SK-N-SH (cell line): Measurements from ENCODE around the gene TNRC6C. TPM values are rescaled to one million over a fixed set of nuclear protein-coding genes. Genes with fewer than 3 reads are reported as not detected.

Source experiments
- CTCF ChIA-PET: fragments of 300-600, 350-600 bp; formaldehyde crosslinking; extraction: SDS; loops from one replicate; lab custom pipeline; 2021; lab: Yijun Ruan, JAX
- POLR2A ChIA-PET: fragments of 350-600 bp; sonication (Branson Sonifier 250); formaldehyde crosslinking; extraction: SDS; loops from one replicate; lab custom pipeline; 2020; ENCODE audit warnings: antibody characterized with exemption, inconsistent platforms; lab: Yijun Ruan, JAX
- DNase-seq: peaks from one replicate; pipeline ENCODE4 v3.0.0; 2012
- H2AFZ ChIP-seq: fragments of 200-600 bp; sonication (generic); 2 replicates; pipeline ENCODE4 v1.8.1; 2016; ENCODE audit warnings: antibody characterized with exemption, mild to moderate bottlenecking, low read depth
- H3F3A ChIP-seq: fragments of 200-600 bp; sonication (generic); replicated peaks from 2 replicates; pipeline ENCODE3; 2016; ENCODE audit warnings: antibody characterized with exemption, mild to moderate bottlenecking; ENCODE audit not compliant: insufficient read depth
- H3K27ac ChIP-seq, 2 experiments: fragments of 200-500 bp in 1 of 2; fragments of 200-600 bp in 1 of 2; sonication (Bioruptor generic) in 1 of 2; sonication (generic), shearing (Covaris generic) in 1 of 2; 2 replicates each; pipeline versions ENCODE4 v1.5.1 to v1.6.1; 2014 to 2016; ENCODE audit warnings: low read depth in 2 of 2, inconsistent platforms in 1 of 2, low read length in 1 of 2, mild to moderate bottlenecking in 1 of 2, mixed read lengths in 1 of 2
- H3K27me3 ChIP-seq: fragments of 200-600 bp; sonication (generic), shearing (Covaris generic); 2 replicates; pipeline ENCODE4 v1.6.1; 2016; ENCODE audit warnings: mixed run types; ENCODE audit not compliant: insufficient read depth
- H3K36me3 ChIP-seq, 2 experiments: fragments of 200-500 bp in 1 of 2; fragments of 200-600 bp in 1 of 2; sonication (Bioruptor generic) in 1 of 2; sonication (generic) in 1 of 2; replicated peaks in 1 of 2; 2 replicates each; pipeline versions ENCODE3 to v1.5.1; 2014 to 2016; ENCODE audit warnings: low read length in 1 of 2, mild to moderate bottlenecking in 1 of 2; ENCODE audit not compliant: insufficient read depth in 2 of 2, control insufficient read depth in 1 of 2
- H3K4me1 ChIP-seq, 2 experiments: fragments of 200-500 bp in 1 of 2; fragments of 200-600 bp in 1 of 2; sonication (Bioruptor generic) in 1 of 2; sonication (generic), shearing (Covaris generic) in 1 of 2; 2 replicates each; pipeline versions ENCODE4 v1.5.1 to v1.6.1; 2014 to 2016; ENCODE audit warnings: low read depth in 1 of 2, low read length in 1 of 2, mixed run types in 1 of 2; ENCODE audit not compliant: insufficient read depth in 2 of 2, control insufficient read depth in 1 of 2
- H3K4me2 ChIP-seq: fragments of 200-600 bp; sonication (generic), shearing (Covaris generic); 2 replicates; pipeline ENCODE4 v1.6.1; 2017; ENCODE audit warnings: mixed run types
- H3K4me3 ChIP-seq, 2 experiments: fragments of 200-500 bp in 1 of 2; fragments of 200-600 bp in 1 of 2; sonication (Bioruptor generic) in 1 of 2; sonication (generic), shearing (Covaris generic) in 1 of 2; 2 replicates each; pipeline versions ENCODE4 v1.5.1 to v1.8.1; 2014 to 2016; ENCODE audit warnings: low read depth in 2 of 2, inconsistent platforms in 1 of 2, low read length in 1 of 2, mild to moderate bottlenecking in 1 of 2, mixed read lengths in 1 of 2, moderate library complexity in 1 of 2
- H3K79me2 ChIP-seq: fragments of 200-600 bp; sonication (generic); 2 replicates; pipeline ENCODE4 v1.8.1; 2017; ENCODE audit warnings: mild to moderate bottlenecking; ENCODE audit not compliant: insufficient read depth
- H3K9ac ChIP-seq: fragments of 200-600 bp; sonication (generic); 2 replicates; pipeline ENCODE4 v1.6.1; 2017; ENCODE audit warnings: mixed run types
- H3K9me2 ChIP-seq: fragments of 200-600 bp; sonication (generic); 2 replicates; pipeline ENCODE4 v1.6.1; 2017; ENCODE audit warnings: mixed run types
- H3K9me3 ChIP-seq: fragments of 200-600 bp; sonication (generic); 2 replicates; pipeline ENCODE4 v1.6.1; 2017; ENCODE audit warnings: mixed run types, mild to moderate bottlenecking, moderate library complexity
- H4K20me1 ChIP-seq: fragments of 200-600 bp; sonication (generic); 2 replicates; pipeline ENCODE4 v1.6.1; 2017; ENCODE audit warnings: mild to moderate bottlenecking, mixed run types; ENCODE audit not compliant: insufficient read depth
- CHD2 ChIP-seq: fragments of 150-350 bp; IDR thresholded peaks from 2 replicates; pipeline ENCODE4 v1.6.1; 2018; ENCODE audit warnings: low read length; ENCODE audit not compliant: partially characterized antibody
- CTCF ChIP-seq: fragments of 200-600 bp; sonication (generic); IDR thresholded peaks from 2 replicates; pipeline ENCODE4 v1.6.1; 2017; ENCODE audit warnings: antibody characterized with exemption, mild to moderate bottlenecking, moderate library complexity
- ELF1 ChIP-seq: IDR thresholded peaks from 2 replicates; pipeline ENCODE4 v1.4.0; 2012
- EZH2phosphoT487 ChIP-seq: fragments of 200-600 bp; sonication (generic); IDR thresholded peaks from 2 replicates; pipeline ENCODE4 v1.6.1; 2017; ENCODE audit warnings: low read depth, mixed run types, mild to moderate bottlenecking, antibody characterized with exemption, moderate library complexity, borderline replicate concordance
- FOSL2 ChIP-seq: IDR thresholded peaks from 2 replicates; pipeline ENCODE4 v1.4.0; 2012; ENCODE audit warnings: low read depth, mild to moderate bottlenecking, moderate library complexity, borderline replicate concordance
- GABPA ChIP-seq: IDR thresholded peaks from 2 replicates; pipeline ENCODE4 v1.4.0; 2012; ENCODE audit warnings: low read depth, mild to moderate bottlenecking
- JUND ChIP-seq: IDR thresholded peaks from 2 replicates; pipeline ENCODE4 v1.4.0; 2012
- NRF1 ChIP-seq: IDR thresholded peaks from 2 replicates; pipeline ENCODE4 v1.6.1; 2012; ENCODE audit warnings: low read depth, mild to moderate bottlenecking, low read length
- POLR2AphosphoS5 ChIP-seq: IDR thresholded peaks from 2 replicates; pipeline ENCODE4 v1.6.1; 2012; ENCODE audit warnings: low read depth, low read length
- RFX5 ChIP-seq: IDR thresholded peaks from 2 replicates; pipeline ENCODE4 v1.6.1; 2012; ENCODE audit warnings: mild to moderate bottlenecking, improper control_type of control experiment, low read length
- RXRA ChIP-seq: IDR thresholded peaks from 2 replicates; pipeline ENCODE4 v1.4.0; 2012; ENCODE audit warnings: low read depth, mild to moderate bottlenecking, borderline replicate concordance
- SIN3A ChIP-seq: IDR thresholded peaks from 2 replicates; pipeline ENCODE4 v1.6.1; 2012; ENCODE audit warnings: low read depth, mild to moderate bottlenecking, low read length, moderate library complexity, borderline replicate concordance
- TAF1 ChIP-seq: IDR thresholded peaks from 2 replicates; pipeline ENCODE4 v1.6.1; 2012; ENCODE audit warnings: low read depth, mild to moderate bottlenecking, low read length, moderate library complexity, borderline replicate concordance
- USF1 ChIP-seq: IDR thresholded peaks from 2 replicates; pipeline ENCODE4 v1.4.0; 2012; ENCODE audit warnings: low read depth, borderline replicate concordance
- USF2 ChIP-seq: fragments of 150-350 bp; IDR thresholded peaks from 2 replicates; pipeline ENCODE4 v1.6.1; 2017; ENCODE audit warnings: antibody characterized with exemption, low read length, low read depth, borderline replicate concordance
- YY1 ChIP-seq: IDR thresholded peaks from 2 replicates; pipeline ENCODE4 v1.4.0; 2012; ENCODE audit warnings: low read depth, mild to moderate bottlenecking
- WGBS: methylation state at CpG from one replicate; pipeline ENCODE4 v1.1.6; 2017; ENCODE audit warnings: low lambda C conversion rate; 5-methylcytosine and 5-hydroxymethylcytosine counted together
- polyA plus RNA-seq, 3 experiments: library from polyadenylated mRNA; depleted of rRNA; stranded (reverse); fragments of >200 nt; gene quantifications; 2 replicates each; pipeline ENCODE4 v1.2.3, GENCODE V29; 2012
- TF ChIP-seq, protein P1 (sequence below): IDR thresholded peaks from 2 replicates; pipeline ENCODE4 v1.4.0; 2012; ENCODE audit warnings: low read depth, borderline replicate concordance

The TNRC6C gene
- polyA plus RNA-seq, 1 of the 3 experiments (the other 2 are of a cell fraction) = 2.2 TPM

- H3K4me2 ChIP-seq = no peak overlapping the region
- H3K4me3 ChIP-seq = no peak overlapping the region
- H3K27me3 ChIP-seq = no peaks in the 10 kb centered on the region
- CTCF ChIA-PET = interaction anchor here (1.9 to 2.8 kb wide), 2 partner anchors 10 to 59 kb away, joined by 5 to 14 read pairs; no protein-coding TSS in a partner anchor
- H3K4me1 ChIP-seq = no peaks in the 10 kb centered on the region
- H4K20me1 ChIP-seq = no peaks in the 10 kb centered on the region
- WGBS = 93% methylated on average over 10 of the region's 10 CpGs
- H3K27ac ChIP-seq = no peak overlapping the region
- POLR2A ChIA-PET = no interaction called here
- H3K9me2 ChIP-seq = no peaks in the 10 kb centered on the region
- no peaks in the 10 kb centered on the region for H3K9me3 ChIP-seq
- H3F3A ChIP-seq = no peaks in the 10 kb centered on the region
- H3K36me3 ChIP-seq = peaks cover 73 to 88% of the 10 kb centered on the region in 2 experiments
- DNase-seq = no peak
- H3K9ac ChIP-seq = no peak overlapping the region
- no peaks in the 10 kb centered on the region for H3K79me2 ChIP-seq
- no peak for TF ChIP-seq SIN3A
- no peak for TF ChIP-seq EZH2phosphoT487
- TF ChIP-seq CHD2 = no peak
- TF ChIP-seq NRF1 = no peak
- TF ChIP-seq CTCF = no peak
- H2AFZ ChIP-seq = no peak overlapping the region
These were observed 116.5 kb downstream of the TNRC6C start for GRCh38 chr17:78075011-78075410.

DNA sequence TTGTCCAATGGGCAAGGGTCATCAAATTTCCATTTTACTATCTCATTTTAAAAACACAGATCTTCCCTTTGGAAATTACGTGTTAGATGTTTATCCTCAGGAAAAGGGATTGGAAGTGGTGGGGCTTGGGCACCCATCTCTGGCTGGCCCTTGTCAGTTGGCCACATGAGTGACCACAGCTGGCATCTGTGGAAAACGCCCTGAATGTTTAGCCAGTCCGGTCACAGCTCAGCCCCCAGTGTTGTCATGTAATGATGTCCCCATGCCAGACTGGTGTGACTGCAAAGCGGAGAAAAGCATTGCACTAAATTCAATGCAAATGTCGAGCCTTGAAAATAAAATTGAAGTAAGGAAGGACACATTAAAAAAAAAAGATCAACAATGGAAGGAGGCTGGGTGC, 117.0 kb downstream of the TNRC6C start:
- no peaks in the 10 kb centered on the region for H3K27me3 ChIP-seq
- peaks cover 73 to 87% of the 10 kb centered on the region in 2 experiments for H3K36me3 ChIP-seq
- H3K9me2 ChIP-seq = no peaks in the 10 kb centered on the region
- H3K79me2 ChIP-seq = no peaks in the 10 kb centered on the region
- H3F3A ChIP-seq = no peaks in the 10 kb centered on the region
- H3K9me3 ChIP-seq = no peaks in the 10 kb centered on the region
- no peak overlapping the region for H3K4me2 ChIP-seq
- H3K27ac ChIP-seq = no peak overlapping the region
- 91% methylated on average over 5 of the region's 5 CpGs for WGBS
- H3K9ac ChIP-seq = no peak overlapping the region
- no peak for DNase-seq
- ChIA-PET CTCF (interaction anchor here (1.2 to 2.8 kb wide), 2 partner anchors 9 to 59 kb away, joined by 3 to 14 read pairs; no protein-coding TSS in a partner anchor), POLR2A (no interaction called here)
- H3K4me1 ChIP-seq = no peaks in the 10 kb centered on the region
- H4K20me1 ChIP-seq = no peaks in the 10 kb centered on the region
- TF ChIP-seq YY1 = no peak
- TF ChIP-seq, protein P1, sequence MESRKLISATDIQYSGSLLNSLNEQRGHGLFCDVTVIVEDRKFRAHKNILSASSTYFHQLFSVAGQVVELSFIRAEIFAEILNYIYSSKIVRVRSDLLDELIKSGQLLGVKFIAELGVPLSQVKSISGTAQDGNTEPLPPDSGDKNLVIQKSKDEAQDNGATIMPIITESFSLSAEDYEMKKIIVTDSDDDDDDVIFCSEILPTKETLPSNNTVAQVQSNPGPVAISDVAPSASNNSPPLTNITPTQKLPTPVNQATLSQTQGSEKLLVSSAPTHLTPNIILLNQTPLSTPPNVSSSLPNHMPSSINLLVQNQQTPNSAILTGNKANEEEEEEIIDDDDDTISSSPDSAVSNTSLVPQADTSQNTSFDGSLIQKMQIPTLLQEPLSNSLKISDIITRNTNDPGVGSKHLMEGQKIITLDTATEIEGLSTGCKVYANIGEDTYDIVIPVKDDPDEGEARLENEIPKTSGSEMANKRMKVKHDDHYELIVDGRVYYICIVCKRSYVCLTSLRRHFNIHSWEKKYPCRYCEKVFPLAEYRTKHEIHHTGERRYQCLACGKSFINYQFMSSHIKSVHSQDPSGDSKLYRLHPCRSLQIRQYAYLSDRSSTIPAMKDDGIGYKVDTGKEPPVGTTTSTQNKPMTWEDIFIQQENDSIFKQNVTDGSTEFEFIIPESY = no peak
- no peak for TF ChIP-seq RXRA
- TF ChIP-seq GABPA = no peak
- no peak for TF ChIP-seq USF1
- no peak for TF ChIP-seq RFX5
- TF ChIP-seq TAF1 = no peak
- no peak for TF ChIP-seq ELF1
- no peak for TF ChIP-seq USF2
- TF ChIP-seq FOSL2 = no peak
- TF ChIP-seq CTCF = no peak
- TF ChIP-seq POLR2AphosphoS5 = no peak
- no peak for TF ChIP-seq JUND
- no peak overlapping the region for H3K4me3 ChIP-seq
- H2AFZ ChIP-seq = no peak overlapping the region
